Spleen (tissue), 11 donors: Measurements from ENCODE around the gene SNRPN. TPM values are rescaled to one million over a fixed set of nuclear protein-coding genes. Genes with fewer than 3 reads are reported as not detected.

Source experiments
- DNase-seq: peaks from one replicate; pipeline ENCODE4 v3.0.0-alpha.2; 2020
- H3K27ac ChIP-seq, 8 donors: fragments of 200-600 bp; sonication (generic) in 7 of 8; 1 replicate in 4 of 8; 2 replicates in 4 of 8; pipeline versions ENCODE4 v1.5.0 to v1.8.0; 2016 to 2021; ENCODE audit warnings: inconsistent platforms in 4 of 8, mild to moderate bottlenecking in 4 of 8, moderate library complexity in 1 of 8
- H3K27me3 ChIP-seq, 7 donors: fragments of 200-600 bp; sonication (generic) in 6 of 7; replicated peaks in 1 of 7; 1 replicate in 4 of 7; 2 replicates in 3 of 7; pipeline versions ENCODE4 v1.5.0 to v1.8.0; 2016 to 2021; ENCODE audit warnings: inconsistent platforms in 3 of 7, mild to moderate bottlenecking in 1 of 7
- H3K36me3 ChIP-seq, 6 donors: fragments of 200-600 bp; sonication (generic) in 5 of 6; 1 replicate in 4 of 6; 2 replicates in 2 of 6; pipeline versions ENCODE4 v1.5.0 to v1.8.0; 2016 to 2021; ENCODE audit warnings: inconsistent platforms in 2 of 6
- H3K4me1 ChIP-seq, 6 donors: fragments of 200-600 bp; sonication (generic) in 5 of 6; 1 replicate in 3 of 6; 2 replicates in 3 of 6; pipeline versions ENCODE4 v1.5.0 to v1.8.0; 2016 to 2021; ENCODE audit warnings: inconsistent platforms in 3 of 6
- H3K4me3 ChIP-seq, 8 donors: fragments of 200-600 bp; sonication (generic) in 7 of 8; 1 replicate in 4 of 8; 2 replicates in 4 of 8; pipeline versions ENCODE4 v1.5.0 to v1.8.0; 2016 to 2021; ENCODE audit warnings: inconsistent platforms in 4 of 8, mild to moderate bottlenecking in 4 of 8, moderate library complexity in 2 of 8
- H3K9me3 ChIP-seq, 8 donors: fragments of 200-600 bp; sonication (generic) in 7 of 8; 1 replicate in 4 of 8; 2 replicates in 4 of 8; pipeline versions ENCODE4 v1.5.0 to v1.8.0; 2016 to 2021; ENCODE audit warnings: inconsistent platforms in 4 of 8
- CTCF ChIP-seq, 11 experiments: fragments of 200-600 bp in 7 of 11; fragments of 450-650 bp in 4 of 11; sonication (generic) in 4 of 11; IDR thresholded peaks in 8 of 11; conservative IDR thresholded peaks in 3 of 11; 1 replicate in 7 of 11; 2 replicates in 4 of 11; pipeline versions ENCODE4 v1.4.0 to v1.8.0; 2016 to 2021; ENCODE audit warnings: antibody characterized with exemption in 11 of 11, inconsistent platforms in 4 of 11, mild to moderate bottlenecking in 1 of 11
- POLR2A ChIP-seq, 3 donors: fragments of 450-650 bp; IDR thresholded peaks; one replicate each; pipeline ENCODE4 v1.5.1; 2017; ENCODE audit warnings: antibody characterized with exemption in 3 of 3, mild to moderate bottlenecking in 1 of 3
- POLR2AphosphoS5 ChIP-seq, 3 donors: sonication (generic); formaldehyde crosslinking; IDR thresholded peaks; one replicate each; pipeline ENCODE4 v1.5.1; 2017; ENCODE audit warnings: antibody characterized with exemption in 3 of 3
- WGBS, 5 donors: extraction: QIAGEN DNeasy Blood & Tissue Kit in 3 of 5; methylation state at CpG; one replicate each; pipeline versions ENCODE4 v1.1.5 to v1.1.7; 2013 to 2018; 5-methylcytosine and 5-hydroxymethylcytosine counted together
- intact Hi-C: fragments of 100-400 bp; cut with DNase I; formaldehyde crosslinking; loops from one replicate; pipeline ENCODE4 v1.15.0; 2023; ENCODE audit warnings: low total_unique reads
- polyA plus RNA-seq, 3 donors: library from polyadenylated mRNA; stranded (reverse); fragments of 200-250 nt; gene quantifications; one replicate each; pipeline ENCODE4 v1.2.1, GENCODE V29; 2013
- total RNA-seq, 7 donors: library from RNA; depleted of rRNA in 3 of 7; stranded (reverse); fragments of >200 nt in 3 of 7; fragmentation: NEBNext Ultra II Directional in 4 of 7; extraction: Animal tissue kit (Norgen Biotek cat#: 25700) in 4 of 7; gene quantifications; one replicate each; pipeline versions ENCODE4 v1.1.0 to v1.2.1, GENCODE V29; 2016 to 2021
- donor health status: healthy with polysubstance abuse.
- donor health status: DM: no; HTN: no; CAD: no; lungs with moderate emphysema.
- donor health status: DM: no; HTN: no; CAD: no.
- donor health status: Bipolar disorder and iron deficiency.
- donor health status: healthy.
- donor health status: DM: no; HTN: no; CAD: no.
- donor health status: DM: yes; HTN: yes; CAD: no.

The SNRPN gene
- total and polyA plus RNA-seq, 10 donors: 63.8 to 150 (median 99.0) TPM

- TF ChIP-seq POLR2A (IDR thresholded peaks at IDR 0.05) (no peak), CTCF (IDR thresholded peaks at IDR 0.05 in 8 of 11, conservative IDR thresholded peaks at IDR 0.05 in 3 of 11) (no peak), POLR2AphosphoS5 (IDR thresholded peaks at IDR 0.05) (no peak)
- Histone ChIP-seq H3K4me3 (no peak overlapping the region), H3K36me3 (peaks cover 0 to 33% (median 8%) of the 10 kb centered on the region in 6 donors), H3K27ac (no peak overlapping the region), H3K9me3 (peaks cover 0 to 79% (median 47%) of the 10 kb centered on the region in 8 donors), H3K27me3 (peaks cover 0 to 7% (median 0%) of the 10 kb centered on the region in 7 donors), H3K4me1 (peaks cover 4 to 32% (median 12%) of the 10 kb centered on the region in 6 donors)
- no peak for DNase-seq
- WGBS, 5 donors: 76 to 85% (median 78%) methylated on average over 2 of the region's 2 CpGs
- intact Hi-C loops: no loop called here
Measured at GRCh38 chr15:24957691-24958090, 2.9 kb downstream of the SNRPN start.

GRCh38 chr15:24961967-24962366 lies 7.2 kb downstream of the SNRPN start:
- H3K4me3 ChIP-seq: no peak overlapping the region
- H3K36me3 ChIP-seq: peaks cover 5 to 76% (median 50%) of the 10 kb centered on the region in 6 donors
- intact Hi-C loops: no loop called here
- DNase-seq: no peak
- TF ChIP-seq POLR2A (IDR thresholded peaks at IDR 0.05) (no peak), POLR2AphosphoS5 (IDR thresholded peaks at IDR 0.05) (no peak), CTCF (IDR thresholded peaks at IDR 0.05 in 8 of 11, conservative IDR thresholded peaks at IDR 0.05 in 3 of 11) (no peak)
- H3K27ac ChIP-seq: no peak overlapping the region
- H3K27me3 ChIP-seq: no peaks in the 10 kb centered on the region
- H3K9me3 ChIP-seq: peaks cover 0 to 99% (median 89%) of the 10 kb centered on the region in 8 donors
- peaks cover 4 to 23% (median 8%) of the 10 kb centered on the region in 6 donors for H3K4me1 ChIP-seq
- 88 to 97% (median 90%) methylated on average over 4 of the region's 4 CpGs for WGBS, 5 donors

- DNase-seq: no peak
- Histone ChIP-seq H3K36me3 (peaks cover 5 to 85% (median 59%) of the 10 kb centered on the region in 6 donors), H3K27me3 (no peaks in the 10 kb centered on the region), H3K9me3 (peaks cover 0 to 100% (median 96%) of the 10 kb centered on the region in 8 donors), H3K4me1 (peaks cover 0 to 14% (median 1%) of the 10 kb centered on the region in 6 donors), H3K4me3 (no peak overlapping the region), H3K27ac (no peak overlapping the region)
- TF ChIP-seq POLR2AphosphoS5 (IDR thresholded peaks at IDR 0.05): no peak
- no peak for TF ChIP-seq CTCF (IDR thresholded peaks at IDR 0.05 in 8 of 11, conservative IDR thresholded peaks at IDR 0.05 in 3 of 11)
- TF ChIP-seq POLR2A (IDR thresholded peaks at IDR 0.05): no peak
- WGBS, 5 donors: 90 to 98% (median 96%) methylated on average over 4 of the region's 4 CpGs
- intact Hi-C loops: no loop called here
Measured at GRCh38 chr15:24962880-24963279, 8.1 kb downstream of the SNRPN start.

GRCh38 chr15:24966364-24967103 lies 11.7 kb downstream of the SNRPN start:
- Histone ChIP-seq H3K27ac (no peak overlapping the region), H3K27me3 (no peaks in the 10 kb centered on the region), H3K36me3 (peaks cover 5 to 100% (median 94%) of the 10 kb centered on the region in 6 donors), H3K9me3 (peaks cover 0 to 100% (median 99%) of the 10 kb centered on the region in 8 donors), H3K4me3 (no peak overlapping the region), H3K4me1 (no peaks in the 10 kb centered on the region)
- intact Hi-C loops: no loop called here
- TF ChIP-seq POLR2AphosphoS5 (IDR thresholded peaks at IDR 0.05) (no peak), CTCF (IDR thresholded peaks at IDR 0.05 in 8 of 11, conservative IDR thresholded peaks at IDR 0.05 in 3 of 11) (no peak), POLR2A (IDR thresholded peaks at IDR 0.05) (no peak)
- DNase-seq: no peak
- 64 to 76% (median 73%) methylated on average over 4 of the region's 4 CpGs for WGBS, 5 donors
